NCI-H345 treated with DMSO at 0.1 percent for 48 hours (cell line): ENCODE data around the gene PEAK1.

Source experiments
- DNase-seq: peaks from one replicate; lab custom pipeline; 2025; ENCODE audit not compliant: unreplicated experiment; lab: John Stamatoyannopoulos, UW

PEAK1 gene

GRCh38 chr15:77098572-77098971, 321.3 kb downstream of the PEAK1 start:
- DNase-seq = no peak

DNA sequence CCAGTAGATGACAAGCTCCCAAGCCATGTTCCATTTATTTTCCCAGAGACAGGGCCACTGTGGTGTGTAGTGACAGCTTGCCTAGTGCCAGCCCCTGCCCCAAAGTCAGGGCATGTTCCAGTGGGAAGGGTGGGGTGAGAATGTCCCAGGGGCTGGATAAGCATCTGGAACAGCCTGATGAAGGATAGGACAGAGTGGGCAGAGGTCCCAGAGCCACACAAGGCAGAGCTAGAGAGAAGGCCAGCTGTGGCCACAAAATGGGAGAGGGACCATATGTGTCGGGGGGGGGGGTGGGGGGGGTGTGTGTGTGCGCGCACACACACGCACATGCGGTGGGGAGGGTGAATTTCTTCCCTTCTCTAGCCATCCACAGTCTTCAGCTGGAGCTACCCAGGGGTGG, 322.0 kb downstream of the PEAK1 start:
- no peak for DNase-seq

DNA sequence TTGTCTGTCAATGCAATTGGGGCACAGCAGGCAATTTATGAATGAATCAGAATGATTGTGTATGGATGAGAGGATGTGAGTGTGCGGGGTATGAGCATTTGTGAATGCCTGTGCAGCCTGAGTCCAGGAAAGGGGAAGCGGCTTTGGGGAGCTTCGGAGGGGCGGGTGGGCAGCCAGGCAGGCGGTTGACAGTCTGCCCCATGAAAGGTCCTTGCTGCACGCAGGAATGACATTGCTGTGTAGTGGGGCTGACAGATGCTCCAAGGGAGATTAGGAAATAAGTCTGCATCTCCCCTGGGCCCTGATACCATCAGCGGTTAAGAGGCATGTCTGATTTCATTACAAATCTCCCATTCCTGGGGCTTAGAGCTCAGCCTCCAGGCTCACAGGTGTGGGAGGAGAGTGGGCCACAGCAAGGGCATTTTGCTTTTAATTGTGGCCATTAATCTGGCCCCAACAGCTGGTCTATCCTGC, 322.6 kb downstream of the PEAK1 start:
- DNase-seq = no peak

- no peak for DNase-seq
Observed at GRCh38 chr15:77096541-77096940, 323.4 kb downstream of the PEAK1 start.

DNA sequence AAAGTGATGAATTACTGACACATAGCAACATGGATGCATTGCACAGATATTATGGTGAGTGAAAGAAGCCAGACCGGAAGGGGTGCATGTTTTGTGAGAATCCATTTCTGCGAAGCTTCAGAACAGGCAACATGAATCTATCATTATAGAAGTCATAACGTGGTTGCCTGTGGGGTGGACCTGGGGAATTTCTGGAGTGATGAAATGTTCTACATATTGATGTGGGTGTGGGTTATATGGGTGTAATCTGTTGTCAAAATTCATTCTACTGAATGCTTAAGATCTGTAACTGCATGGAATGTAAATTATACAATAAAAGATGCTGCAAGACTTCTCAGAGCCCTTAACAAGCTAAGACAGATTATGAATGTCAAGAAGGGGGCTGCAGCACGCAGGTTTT, 323.8 kb downstream of the PEAK1 start:
- DNase-seq = no peak

DNA sequence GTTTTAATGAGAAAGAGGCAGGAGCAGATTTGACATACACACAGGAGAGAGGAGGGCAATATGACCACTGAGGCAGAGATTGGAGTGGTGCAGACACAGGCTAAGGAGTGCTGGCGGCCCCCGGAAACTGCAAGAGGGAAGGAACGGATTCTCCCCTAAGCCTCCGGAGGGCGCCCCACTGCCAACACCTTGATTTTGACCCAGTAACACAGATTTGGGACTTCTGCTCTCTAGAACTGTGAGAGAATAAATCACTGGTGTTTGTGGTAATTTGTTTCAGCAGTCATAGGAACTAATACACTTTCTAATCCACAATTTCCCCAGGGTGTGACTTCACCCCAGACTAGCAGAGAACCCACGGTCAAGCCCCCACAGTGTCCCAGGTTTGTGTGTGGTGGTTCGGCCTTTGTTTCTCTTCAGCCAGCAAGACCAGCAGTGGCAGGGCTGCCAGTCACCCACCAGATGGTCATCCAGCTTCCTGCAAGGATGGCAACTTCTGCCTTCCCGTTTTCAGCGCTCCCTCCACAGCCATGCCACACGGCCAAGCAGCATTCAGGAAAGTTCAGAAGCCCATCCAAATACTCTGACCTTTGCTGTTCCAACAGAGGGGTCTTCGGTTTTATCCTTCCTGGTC, 325.4 kb downstream of the PEAK1 start:
- DNase-seq = no peak

GRCh38 chr15:77093436-77093835, 326.5 kb downstream of the PEAK1 start:
- no peak for DNase-seq

DNA sequence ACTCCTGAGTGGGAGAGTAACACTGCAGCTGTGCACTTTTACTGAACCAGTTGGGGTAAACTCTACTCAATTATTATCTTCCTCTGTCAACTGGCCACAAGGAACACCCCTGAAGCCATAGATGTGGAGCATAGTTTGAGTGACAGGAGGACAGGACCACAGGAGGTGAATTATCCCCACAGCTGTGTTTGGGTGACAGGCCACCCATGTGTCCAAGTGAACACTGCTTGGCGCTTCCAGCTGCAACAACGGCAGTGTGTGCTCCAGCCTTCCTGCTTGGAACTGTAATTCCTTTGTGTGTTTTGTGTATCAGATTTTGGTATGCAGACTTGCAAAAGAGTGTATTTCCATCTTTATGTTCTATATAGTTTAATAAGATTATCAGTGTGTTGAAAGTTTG, 328.8 kb downstream of the PEAK1 start:
- DNase-seq = no peak

- no peak for DNase-seq
Observed at GRCh38 chr15:77087213-77087612, 332.7 kb downstream of the PEAK1 start.

GRCh38 chr15:77085297-77085696, 334.6 kb downstream of the PEAK1 start:
- DNase-seq = no peak

DNA sequence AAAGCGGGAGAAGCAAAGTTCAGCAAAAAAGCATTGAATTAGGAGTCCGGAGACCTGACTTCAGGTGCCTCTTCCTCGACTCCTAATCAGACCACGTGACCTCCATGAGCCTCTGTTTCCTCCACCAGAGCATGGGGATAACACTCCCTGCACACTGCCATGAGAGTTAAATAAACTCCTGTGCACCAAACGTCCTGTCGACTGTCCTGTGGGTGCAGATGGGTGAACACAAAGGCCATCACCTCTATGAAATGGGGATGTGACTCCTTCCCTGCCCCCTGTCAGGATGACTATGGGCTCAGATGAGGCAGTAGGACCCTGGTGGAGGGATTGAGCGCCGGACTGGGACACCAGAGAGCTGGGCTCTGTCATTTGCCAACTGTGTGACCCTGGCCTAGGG, 335.5 kb downstream of the PEAK1 start:
- no peak for DNase-seq

DNA sequence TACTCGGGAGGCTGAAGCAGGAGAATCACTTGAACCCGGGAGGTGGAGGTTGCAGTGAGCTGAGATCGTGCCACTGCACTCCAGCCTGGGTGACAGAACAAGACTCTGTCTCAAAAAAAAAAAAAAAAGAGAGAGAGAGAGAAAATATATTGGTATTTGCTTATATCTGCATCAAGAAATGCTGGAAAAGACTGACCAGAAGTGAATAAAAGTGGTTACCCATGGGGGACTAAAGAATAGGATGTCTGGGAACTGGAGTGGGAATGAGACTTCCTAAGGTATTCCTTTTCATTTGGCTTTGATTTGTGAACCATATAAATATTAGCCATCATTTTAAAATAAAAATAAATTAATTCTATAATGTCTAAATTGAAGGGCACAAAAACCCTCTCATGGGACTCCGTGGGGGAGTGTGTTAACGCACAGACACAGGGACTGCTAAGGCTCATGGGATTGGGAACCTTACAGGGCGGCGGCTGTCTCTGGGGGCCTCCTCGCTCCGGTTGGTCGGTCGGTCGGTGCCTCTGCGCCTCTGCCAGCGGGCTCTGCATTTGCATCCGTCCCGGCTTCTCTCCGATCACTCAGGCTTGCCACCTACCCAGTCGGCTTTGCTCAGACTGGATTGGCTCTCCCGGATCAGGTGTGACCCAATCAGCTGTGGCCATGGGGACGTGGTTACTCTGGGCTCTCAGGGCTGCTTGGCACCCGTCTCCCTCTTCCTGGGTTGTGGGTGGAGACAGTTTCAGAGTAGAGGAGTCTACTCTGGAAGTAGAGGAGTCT, 336.3 kb downstream of the PEAK1 start:
- DNase-seq = peak; percentile 25

GRCh38 chr15:77081971-77082370, 337.9 kb downstream of the PEAK1 start:
- no peak for DNase-seq

- DNase-seq = no peak
Observed at GRCh38 chr15:77076323-77076915, 343.5 kb downstream of the PEAK1 start.

GRCh38 chr15:77075528-77075927, 344.4 kb downstream of the PEAK1 start:
- no peak for DNase-seq

DNA sequence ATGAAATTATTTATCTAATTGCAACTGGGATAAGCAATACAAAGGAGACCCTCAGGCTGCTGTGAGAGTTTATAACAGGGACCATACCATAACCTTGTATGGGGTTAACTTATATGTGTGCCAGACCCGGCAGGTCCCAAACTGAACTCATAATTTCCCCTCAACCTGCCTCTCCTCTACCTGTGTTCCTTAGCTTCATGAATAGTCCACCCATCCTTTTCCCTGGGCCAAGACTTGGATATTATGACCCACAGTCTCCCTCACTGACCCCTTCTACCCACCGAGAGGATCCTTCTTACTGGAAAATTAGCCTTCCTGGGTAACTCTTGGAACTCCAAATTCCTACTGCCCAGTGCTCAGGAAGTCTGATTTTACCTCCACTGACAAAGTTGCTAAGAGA, 345.6 kb downstream of the PEAK1 start:
- DNase-seq = no peak

DNA sequence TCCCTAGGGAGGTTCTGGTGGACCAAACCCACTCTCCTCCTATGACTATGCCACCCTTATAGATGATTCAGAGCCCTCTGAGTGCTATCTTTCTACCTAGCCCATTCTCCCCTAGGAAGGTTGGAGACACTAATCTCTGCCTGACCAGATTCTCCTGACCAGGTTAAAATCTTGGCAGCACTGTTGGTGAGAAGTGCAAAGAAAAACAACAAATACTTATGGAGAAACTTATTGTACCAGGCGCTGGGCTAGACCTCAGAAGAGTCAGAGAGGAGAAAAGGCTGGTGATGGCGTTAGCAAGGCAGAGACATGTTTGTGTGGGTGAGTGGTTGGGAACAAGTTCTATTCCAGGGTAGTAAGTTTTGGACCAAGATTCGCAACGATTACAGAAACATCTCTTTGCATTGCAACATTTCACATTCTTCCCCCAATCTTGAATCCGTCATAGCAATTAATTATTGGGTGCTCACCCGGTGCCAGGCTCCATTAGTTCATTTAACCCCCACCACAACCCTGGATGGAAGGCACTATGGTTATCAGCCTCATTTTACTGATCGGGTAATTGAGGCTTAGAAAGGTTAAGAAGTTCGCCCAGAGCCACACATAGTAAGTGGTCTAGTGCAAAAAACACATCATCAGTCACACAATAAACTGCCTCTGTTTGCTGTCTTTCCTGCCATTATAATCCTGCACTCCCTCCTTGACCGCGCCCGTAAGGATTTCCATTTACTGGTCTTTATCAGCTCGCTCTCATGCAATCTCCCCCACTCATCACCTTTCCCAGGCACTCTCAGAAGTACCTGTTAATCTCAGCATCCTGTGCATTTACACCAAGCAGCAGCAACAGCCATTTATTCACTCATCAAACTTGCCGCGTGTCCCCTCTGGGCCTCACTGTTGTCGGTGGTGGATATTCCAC, 348.3 kb downstream of the PEAK1 start:
- no peak for DNase-seq

DNA sequence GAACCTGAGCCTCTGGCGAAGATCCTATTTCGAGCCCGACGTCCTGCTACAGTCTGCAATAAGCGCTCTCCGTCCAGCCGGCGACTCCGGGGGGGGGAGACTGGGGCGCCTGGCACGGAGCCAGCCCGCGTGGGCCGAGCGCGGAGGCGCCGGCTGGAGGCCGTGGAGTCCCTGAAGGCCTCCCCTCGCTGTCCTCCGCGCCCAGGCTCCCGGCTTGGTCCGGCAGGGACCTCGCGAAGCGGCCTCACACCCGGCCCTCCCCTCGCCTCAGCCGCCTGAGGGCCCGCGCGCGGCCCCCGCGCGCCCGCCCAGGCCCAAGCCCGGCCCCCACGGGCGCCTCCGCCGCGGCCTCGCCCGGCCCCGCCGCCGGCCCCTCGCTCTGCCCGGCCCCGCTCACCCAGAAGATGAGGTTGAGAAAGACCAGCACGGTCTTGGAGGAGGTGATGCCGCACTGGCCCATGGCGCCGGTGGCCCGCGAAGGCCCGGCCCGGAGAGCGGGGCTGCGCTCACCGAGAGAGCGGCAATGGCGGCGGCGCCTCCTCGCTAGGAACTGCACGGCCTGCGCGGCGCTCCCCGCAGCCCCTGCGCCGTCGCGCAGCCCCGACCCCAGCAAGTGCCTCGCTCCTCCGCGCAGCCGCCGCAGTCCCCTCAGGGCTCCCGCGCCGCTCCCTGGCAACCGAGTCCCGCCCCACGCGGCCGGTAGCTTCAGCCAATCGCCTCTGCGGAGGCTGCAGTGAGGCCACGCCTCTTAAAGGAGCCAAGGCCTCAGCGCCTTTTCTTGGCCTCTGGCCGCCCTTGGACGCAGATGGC, 349.2 kb downstream of the PEAK1 start, which contains the start of gene TSPAN3:
TSS of gene TSPAN3 (minus strand) at position 615 of the 810 bp plus-strand sequence. CDS start at position 460, 155 bp downstream.
- DNase-seq = peak; percentile 78

- DNase-seq = no peak
Observed at GRCh38 chr15:77070180-77070494, 349.8 kb downstream of the PEAK1 start.

DNA sequence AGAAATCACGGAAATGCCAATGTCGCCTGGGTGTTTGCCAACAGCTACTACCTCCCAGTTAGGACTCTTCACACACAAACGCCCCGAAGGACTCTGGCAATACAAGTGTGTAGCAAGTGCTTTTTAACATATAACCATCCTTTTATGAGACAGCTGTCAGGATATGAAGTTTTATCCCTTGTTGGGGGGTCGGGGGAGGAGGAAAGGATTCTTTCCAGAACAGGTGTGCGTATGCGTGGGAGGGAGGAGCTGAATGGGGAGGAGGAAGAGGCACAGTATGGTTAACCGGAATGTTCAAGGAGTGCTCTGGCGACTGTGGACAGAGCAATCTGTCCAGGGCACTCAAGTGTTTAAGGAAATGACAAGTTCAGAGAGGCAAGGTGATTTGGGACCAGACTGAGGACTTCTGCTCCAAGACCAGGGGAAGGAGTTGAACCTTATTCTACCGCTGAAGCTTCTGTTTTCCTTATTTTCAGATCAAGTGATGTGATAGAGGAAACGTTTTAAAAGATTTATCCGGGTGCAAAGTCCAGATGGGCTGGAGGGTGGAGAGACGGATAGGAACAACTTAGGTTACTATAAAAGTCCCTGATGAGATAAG, 350.3 kb downstream of the PEAK1 start:
- DNase-seq = no peak
